H9 (cell line): Measurements from ENCODE around the gene CACNG5. TPM values are rescaled to one million over a fixed set of nuclear protein-coding genes. Genes with fewer than 3 reads are reported as not detected.

Source experiments
- DNase-seq: peaks from one replicate; pipeline ENCODE4 v3.0.0-alpha.2; 2017
- H2AFZ ChIP-seq: one replicate; pipeline ENCODE4 v1.6.1; 2013; ENCODE audit warnings: mild to moderate bottlenecking, low read length, control low read depth, moderate library complexity
- H2AK5ac ChIP-seq: 2 replicates; pipeline ENCODE4 v1.6.1; 2013; ENCODE audit warnings: low read length, control low read depth, mixed read lengths; ENCODE audit not compliant: insufficient read length
- H2BK120ac ChIP-seq: one replicate; pipeline ENCODE4 v1.6.1; 2013; ENCODE audit warnings: low read depth, mild to moderate bottlenecking, low read length, control low read depth, inconsistent platforms; ENCODE audit not compliant: poor library complexity, severe bottlenecking
- H2BK12ac ChIP-seq: 2 replicates; pipeline ENCODE4 v1.6.1; 2013; ENCODE audit warnings: low read length, control low read depth, mixed read lengths, low read depth; ENCODE audit not compliant: insufficient read length
- H2BK15ac ChIP-seq: 2 replicates; pipeline ENCODE4 v1.6.1; 2013; ENCODE audit warnings: low read depth, low read length, control low read depth
- H2BK20ac ChIP-seq: one replicate; pipeline ENCODE4 v1.6.1; 2013; ENCODE audit warnings: low read depth, mild to moderate bottlenecking, low read length, control low read depth, inconsistent platforms; ENCODE audit not compliant: poor library complexity, severe bottlenecking
- H2BK5ac ChIP-seq: 2 replicates; pipeline ENCODE4 v1.6.1; 2013; ENCODE audit warnings: low read length, control low read depth, mixed read lengths; ENCODE audit not compliant: insufficient read length
- H3K14ac ChIP-seq: 2 replicates; pipeline ENCODE4 v1.6.1; 2013; ENCODE audit warnings: low read length, control low read depth; ENCODE audit not compliant: insufficient read depth
- H3K18ac ChIP-seq: 2 replicates; pipeline ENCODE4 v1.6.1; 2013; ENCODE audit warnings: low read depth, mild to moderate bottlenecking, mixed read lengths, low read length, control low read depth; ENCODE audit not compliant: insufficient read length
- H3K23ac ChIP-seq: 2 replicates; pipeline ENCODE4 v1.6.1; 2013; ENCODE audit warnings: low read length, control low read depth, mixed read lengths, low read depth; ENCODE audit not compliant: insufficient read length
- H3K23me2 ChIP-seq: 2 replicates; pipeline ENCODE4 v1.6.1; 2013; ENCODE audit warnings: low read depth, mild to moderate bottlenecking, mixed read lengths, low read length, control low read depth; ENCODE audit not compliant: insufficient read length, poor library complexity, severe bottlenecking
- H3K27ac ChIP-seq: 2 replicates; pipeline ENCODE4 v1.5.1; 2013; ENCODE audit warnings: low read length, control low read depth, mixed read lengths, low read depth; ENCODE audit not compliant: insufficient read length
- H3K27me3 ChIP-seq: 2 replicates; pipeline ENCODE4 v1.6.1; 2013; ENCODE audit warnings: low read length, control low read depth, inconsistent platforms; ENCODE audit not compliant: insufficient read depth
- H3K4ac ChIP-seq: 2 replicates; pipeline ENCODE4 v1.6.1; 2013; ENCODE audit warnings: low read depth, mild to moderate bottlenecking, control low read depth, inconsistent platforms, low read length, moderate library complexity
- H3K4me1 ChIP-seq: 2 replicates; pipeline ENCODE4 v1.6.1; 2013; ENCODE audit warnings: low read length, control low read depth, inconsistent platforms; ENCODE audit not compliant: insufficient read depth
- H3K4me2 ChIP-seq: 2 replicates; pipeline ENCODE4 v1.6.1; 2013; ENCODE audit warnings: low read length, control low read depth, mixed read lengths; ENCODE audit not compliant: insufficient read length, insufficient read depth
- H3K56ac ChIP-seq: 2 replicates; pipeline ENCODE4 v1.6.1; 2013; ENCODE audit warnings: low read depth, mild to moderate bottlenecking, mixed read lengths, low read length, control low read depth; ENCODE audit not compliant: insufficient read length
- H3K79me1 ChIP-seq: 2 replicates; pipeline ENCODE4 v1.6.1; 2013; ENCODE audit warnings: low read depth, mild to moderate bottlenecking, moderate library complexity, low read length, control low read depth, inconsistent platforms; ENCODE audit not compliant: insufficient read depth, poor library complexity, severe bottlenecking
- H3K79me2 ChIP-seq: 2 replicates; pipeline ENCODE4 v1.6.1; 2013; ENCODE audit warnings: low read length, control low read depth, inconsistent platforms; ENCODE audit not compliant: insufficient read depth
- H3K9ac ChIP-seq: 2 replicates; pipeline ENCODE4 v1.6.1; 2013; ENCODE audit warnings: low read length, control low read depth, mixed read lengths; ENCODE audit not compliant: insufficient read length; ENCODE audit errors: extremely low read depth
- H3K9me3 ChIP-seq: one replicate; pipeline ENCODE4 v1.6.1; 2013; ENCODE audit warnings: low read depth, low read length, inconsistent platforms; ENCODE audit not compliant: control insufficient read depth
- H3T11ph ChIP-seq: one replicate; pipeline ENCODE4 v1.6.1; 2013; ENCODE audit warnings: mild to moderate bottlenecking, low read length, control low read depth, inconsistent platforms
- H4K20me1 ChIP-seq: one replicate; pipeline ENCODE4 v1.6.1; 2013; ENCODE audit not compliant: control insufficient read depth, insufficient read length, insufficient read depth
- H4K5ac ChIP-seq: 2 replicates; pipeline ENCODE4 v1.6.1; 2013; ENCODE audit warnings: low read depth, mild to moderate bottlenecking, mixed read lengths, low read length, control low read depth; ENCODE audit not compliant: insufficient read length
- H4K8ac ChIP-seq: replicated peaks from 2 replicates; pipeline ENCODE4 v1.6.1; 2013; ENCODE audit warnings: low read length, control low read depth, mixed read lengths, low read depth; ENCODE audit not compliant: insufficient read length
- H4K91ac ChIP-seq: 2 replicates; pipeline ENCODE4 v1.6.1; 2013; ENCODE audit warnings: low read depth, mild to moderate bottlenecking, moderate library complexity, mixed read lengths, low read length, control low read depth; ENCODE audit not compliant: insufficient read length
- H3K27ac Mint-ChIP-seq, 3 experiments: 2 replicates in 2 of 3; 3 replicates in 1 of 3; pipeline ENCODE4 v1.8.0; 2020 to 2021; ENCODE audit warnings: mixed read lengths in 3 of 3, mild to moderate bottlenecking in 1 of 3, moderate library complexity in 1 of 3
- H3K27me3 Mint-ChIP-seq: 2 replicates; pipeline ENCODE4 v1.8.0; 2021; ENCODE audit warnings: low read depth, mild to moderate bottlenecking, moderate library complexity, mixed read lengths
- H3K36me3 Mint-ChIP-seq, 3 experiments: 2 replicates in 2 of 3; 3 replicates in 1 of 3; pipeline ENCODE4 v1.8.0; 2020 to 2021; ENCODE audit warnings: low read depth in 3 of 3, mixed read lengths in 3 of 3; ENCODE audit not compliant: insufficient read depth in 1 of 3
- H3K4me1 Mint-ChIP-seq, 2 experiments: 2 replicates each; pipeline ENCODE4 v1.8.0; 2020; ENCODE audit warnings: mixed read lengths in 2 of 2
- H3K4me3 Mint-ChIP-seq, 2 experiments: 2 replicates in 1 of 2; 3 replicates in 1 of 2; pipeline ENCODE4 v1.8.0; 2020 to 2021; ENCODE audit warnings: mild to moderate bottlenecking in 2 of 2, mixed read lengths in 2 of 2, moderate library complexity in 1 of 2
- H3K9me3 Mint-ChIP-seq, 2 experiments: 2 replicates in 1 of 2; 3 replicates in 1 of 2; pipeline ENCODE4 v1.8.0; 2020; ENCODE audit warnings: mild to moderate bottlenecking in 2 of 2, mixed read lengths in 2 of 2, moderate library complexity in 1 of 2
- WGBS: extraction: QIAGEN DNeasy Blood & Tissue Kit; methylation state at CpG from one replicate; pipeline ENCODE4 v1.1.7; 2013; ENCODE audit warnings: missing lambda C conversion rate, low lambda C conversion rate, mixed read lengths; ENCODE audit not compliant: insufficient read length; ENCODE audit errors: extremely low coverage; 5-methylcytosine and 5-hydroxymethylcytosine counted together
- total RNA-seq: library from RNA; stranded (reverse); gene quantifications from 2 replicates; pipeline ENCODE4 v1.2.1, GENCODE V29; 2021
- TF ChIP-seq, protein P1 (sequence below): fragments of 200-600 bp; sonication (generic); conservative IDR thresholded peaks from 3 replicates; pipeline ENCODE4 v1.8.0; 2021; ENCODE audit warnings: antibody characterized with exemption, mild to moderate bottlenecking

CACNG5 gene
- total RNA-seq, 1 experiment from 2014 or later: 1.6 TPM

GRCh38 chr17:66849851-66850580 lies 15.1 kb downstream of the CACNG5 start:
- Mint-ChIP-seq H3K4me3 (no peak overlapping the region), H3K9me3 (peaks cover 32 to 33% of the 10 kb centered on the region in 2 experiments), H3K27ac (no peak overlapping the region), H3K36me3 (peaks cover under 1 to 18% (median 2%) of the 10 kb centered on the region in 3 experiments; a peak in 6 of 7 replicates), H3K4me1 (peaks cover 0 to 6% of the 10 kb centered on the region in 2 experiments; a peak in 1 of 4 replicates), H3K27me3 (peaks cover 2% of the 10 kb centered on the region)
- Histone ChIP-seq H2BK120ac (no peak overlapping the region), H3K14ac (no peak overlapping the region), H3K4ac (no peak overlapping the region), H3K4me2 (no peak overlapping the region), H2BK15ac (no peak overlapping the region), H3T11ph (no peak overlapping the region), H2AFZ (no peak overlapping the region), H3K27ac (no peak overlapping the region), H4K5ac (no peak overlapping the region), H3K9ac (no peak overlapping the region), H3K56ac (no peak overlapping the region), H3K79me1 (no peaks in the 10 kb centered on the region), H3K23ac (no peak overlapping the region), H3K23me2 (no peaks in the 10 kb centered on the region), H2AK5ac (no peak overlapping the region), H3K18ac (no peak overlapping the region), H4K91ac (no peak overlapping the region), H2BK5ac (no peak overlapping the region), H2BK12ac (no peak overlapping the region), H3K4me1 (no peaks in the 10 kb centered on the region), H3K27me3 (no peaks in the 10 kb centered on the region), H3K79me2 (no peaks in the 10 kb centered on the region), H3K9me3 (no peaks in the 10 kb centered on the region), H4K20me1 (no peaks in the 10 kb centered on the region), H2BK20ac (no peak overlapping the region), H4K8ac (no peak overlapping the region)
- TF ChIP-seq, protein P1, sequence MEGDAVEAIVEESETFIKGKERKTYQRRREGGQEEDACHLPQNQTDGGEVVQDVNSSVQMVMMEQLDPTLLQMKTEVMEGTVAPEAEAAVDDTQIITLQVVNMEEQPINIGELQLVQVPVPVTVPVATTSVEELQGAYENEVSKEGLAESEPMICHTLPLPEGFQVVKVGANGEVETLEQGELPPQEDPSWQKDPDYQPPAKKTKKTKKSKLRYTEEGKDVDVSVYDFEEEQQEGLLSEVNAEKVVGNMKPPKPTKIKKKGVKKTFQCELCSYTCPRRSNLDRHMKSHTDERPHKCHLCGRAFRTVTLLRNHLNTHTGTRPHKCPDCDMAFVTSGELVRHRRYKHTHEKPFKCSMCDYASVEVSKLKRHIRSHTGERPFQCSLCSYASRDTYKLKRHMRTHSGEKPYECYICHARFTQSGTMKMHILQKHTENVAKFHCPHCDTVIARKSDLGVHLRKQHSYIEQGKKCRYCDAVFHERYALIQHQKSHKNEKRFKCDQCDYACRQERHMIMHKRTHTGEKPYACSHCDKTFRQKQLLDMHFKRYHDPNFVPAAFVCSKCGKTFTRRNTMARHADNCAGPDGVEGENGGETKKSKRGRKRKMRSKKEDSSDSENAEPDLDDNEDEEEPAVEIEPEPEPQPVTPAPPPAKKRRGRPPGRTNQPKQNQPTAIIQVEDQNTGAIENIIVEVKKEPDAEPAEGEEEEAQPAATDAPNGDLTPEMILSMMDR: no peak
- DNase-seq: no peak
- no CpG with 5 or more reads among the region's 4 CpGs for WGBS
